ENCODE measurements around the gene SDK2.

SDK2 gene

DNA sequence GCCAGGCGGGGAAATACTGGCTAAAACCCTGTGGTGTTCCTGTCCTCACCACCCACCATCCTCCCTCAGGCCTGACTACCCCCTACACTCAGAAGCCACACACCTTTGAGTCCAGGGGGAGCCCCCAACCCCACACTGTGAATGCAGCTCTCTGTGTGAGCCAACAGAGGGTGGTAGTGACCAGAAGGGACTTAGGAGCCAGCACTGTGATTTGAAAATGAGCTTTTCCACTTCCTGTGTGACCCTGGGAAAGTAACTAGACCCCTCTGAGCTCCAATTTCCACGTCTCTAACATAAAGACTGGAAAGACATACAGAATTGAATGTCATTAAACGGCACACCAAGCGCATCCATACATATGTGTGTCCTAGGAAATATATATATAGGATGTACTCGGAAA, 58.7 kb downstream of the SDK2 start:
- Histone ChIP-seq H3K27me3 (ENCODE audit: insufficient read depth, poor library complexity, severe bottlenecking) (no peaks in the 10 kb centered on the region), H3K4me3 (replicated peaks; ENCODE audit: insufficient read depth, low read length) (no peak overlapping the region), H3K27ac (replicated peaks) (no peak overlapping the region)
- no peak for DNase-seq (ENCODE audit: low read depth in 1 of 2, low spot score in 1 of 2)
- TF ChIP-seq, protein P1, sequence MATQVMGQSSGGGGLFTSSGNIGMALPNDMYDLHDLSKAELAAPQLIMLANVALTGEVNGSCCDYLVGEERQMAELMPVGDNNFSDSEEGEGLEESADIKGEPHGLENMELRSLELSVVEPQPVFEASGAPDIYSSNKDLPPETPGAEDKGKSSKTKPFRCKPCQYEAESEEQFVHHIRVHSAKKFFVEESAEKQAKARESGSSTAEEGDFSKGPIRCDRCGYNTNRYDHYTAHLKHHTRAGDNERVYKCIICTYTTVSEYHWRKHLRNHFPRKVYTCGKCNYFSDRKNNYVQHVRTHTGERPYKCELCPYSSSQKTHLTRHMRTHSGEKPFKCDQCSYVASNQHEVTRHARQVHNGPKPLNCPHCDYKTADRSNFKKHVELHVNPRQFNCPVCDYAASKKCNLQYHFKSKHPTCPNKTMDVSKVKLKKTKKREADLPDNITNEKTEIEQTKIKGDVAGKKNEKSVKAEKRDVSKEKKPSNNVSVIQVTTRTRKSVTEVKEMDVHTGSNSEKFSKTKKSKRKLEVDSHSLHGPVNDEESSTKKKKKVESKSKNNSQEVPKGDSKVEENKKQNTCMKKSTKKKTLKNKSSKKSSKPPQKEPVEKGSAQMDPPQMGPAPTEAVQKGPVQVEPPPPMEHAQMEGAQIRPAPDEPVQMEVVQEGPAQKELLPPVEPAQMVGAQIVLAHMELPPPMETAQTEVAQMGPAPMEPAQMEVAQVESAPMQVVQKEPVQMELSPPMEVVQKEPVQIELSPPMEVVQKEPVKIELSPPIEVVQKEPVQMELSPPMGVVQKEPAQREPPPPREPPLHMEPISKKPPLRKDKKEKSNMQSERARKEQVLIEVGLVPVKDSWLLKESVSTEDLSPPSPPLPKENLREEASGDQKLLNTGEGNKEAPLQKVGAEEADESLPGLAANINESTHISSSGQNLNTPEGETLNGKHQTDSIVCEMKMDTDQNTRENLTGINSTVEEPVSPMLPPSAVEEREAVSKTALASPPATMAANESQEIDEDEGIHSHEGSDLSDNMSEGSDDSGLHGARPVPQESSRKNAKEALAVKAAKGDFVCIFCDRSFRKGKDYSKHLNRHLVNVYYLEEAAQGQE (IDR thresholded peaks at IDR 0.05; ENCODE audit: insufficient replicate concordance, low read depth) = no peak
- TF ChIP-seq, protein P2, sequence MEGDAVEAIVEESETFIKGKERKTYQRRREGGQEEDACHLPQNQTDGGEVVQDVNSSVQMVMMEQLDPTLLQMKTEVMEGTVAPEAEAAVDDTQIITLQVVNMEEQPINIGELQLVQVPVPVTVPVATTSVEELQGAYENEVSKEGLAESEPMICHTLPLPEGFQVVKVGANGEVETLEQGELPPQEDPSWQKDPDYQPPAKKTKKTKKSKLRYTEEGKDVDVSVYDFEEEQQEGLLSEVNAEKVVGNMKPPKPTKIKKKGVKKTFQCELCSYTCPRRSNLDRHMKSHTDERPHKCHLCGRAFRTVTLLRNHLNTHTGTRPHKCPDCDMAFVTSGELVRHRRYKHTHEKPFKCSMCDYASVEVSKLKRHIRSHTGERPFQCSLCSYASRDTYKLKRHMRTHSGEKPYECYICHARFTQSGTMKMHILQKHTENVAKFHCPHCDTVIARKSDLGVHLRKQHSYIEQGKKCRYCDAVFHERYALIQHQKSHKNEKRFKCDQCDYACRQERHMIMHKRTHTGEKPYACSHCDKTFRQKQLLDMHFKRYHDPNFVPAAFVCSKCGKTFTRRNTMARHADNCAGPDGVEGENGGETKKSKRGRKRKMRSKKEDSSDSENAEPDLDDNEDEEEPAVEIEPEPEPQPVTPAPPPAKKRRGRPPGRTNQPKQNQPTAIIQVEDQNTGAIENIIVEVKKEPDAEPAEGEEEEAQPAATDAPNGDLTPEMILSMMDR (IDR thresholded peaks at IDR 0.05; ENCODE audit: insufficient read depth, low read length) = no peak
- TF ChIP-seq GABPA (IDR thresholded peaks at IDR 0.05; ENCODE audit: low read depth) (no peak), SPI1 (IDR thresholded peaks at IDR 0.05; ENCODE audit: borderline replicate concordance, low read depth) (no peak), POLR2AphosphoS5 (IDR thresholded peaks at IDR 0.05; ENCODE audit: low read depth) (no peak)

DNA sequence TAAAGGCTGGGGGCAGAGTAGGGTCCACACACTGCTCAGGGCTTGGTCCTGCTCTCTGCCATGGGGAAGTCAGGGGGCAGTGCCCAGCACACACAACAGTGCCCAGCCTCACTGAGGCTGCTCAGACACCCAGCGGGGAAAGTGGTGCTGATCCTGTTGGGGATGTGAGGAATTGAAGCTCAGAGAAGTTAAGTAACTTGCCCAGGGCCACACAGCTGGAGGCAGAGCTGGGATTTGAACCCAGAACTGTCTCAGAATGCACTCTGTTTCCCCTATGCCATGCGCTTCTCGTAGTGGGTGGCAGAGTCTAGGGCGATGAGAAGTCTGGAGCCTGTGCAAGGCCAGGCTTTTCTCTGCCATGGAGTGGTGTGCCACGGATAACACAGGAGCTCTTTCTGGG, 59.3 kb downstream of the SDK2 start:
- Histone ChIP-seq H3K4me3 (replicated peaks; ENCODE audit: insufficient read depth, low read length) (no peak overlapping the region), H3K27me3 (ENCODE audit: insufficient read depth, poor library complexity, severe bottlenecking) (no peaks in the 10 kb centered on the region), H3K27ac (replicated peaks) (no peak overlapping the region)
- no peak for DNase-seq (ENCODE audit: low read depth in 1 of 2, low spot score in 1 of 2)
- TF ChIP-seq, protein P1 (IDR thresholded peaks at IDR 0.05; ENCODE audit: insufficient replicate concordance, low read depth) = no peak
- TF ChIP-seq SPI1 (IDR thresholded peaks at IDR 0.05; ENCODE audit: borderline replicate concordance, low read depth) (no peak), GABPA (IDR thresholded peaks at IDR 0.05; ENCODE audit: low read depth) (no peak), POLR2AphosphoS5 (IDR thresholded peaks at IDR 0.05; ENCODE audit: low read depth) (no peak)
- TF ChIP-seq, protein P2 (IDR thresholded peaks at IDR 0.05; ENCODE audit: insufficient read depth, low read length) = no peak

DNA sequence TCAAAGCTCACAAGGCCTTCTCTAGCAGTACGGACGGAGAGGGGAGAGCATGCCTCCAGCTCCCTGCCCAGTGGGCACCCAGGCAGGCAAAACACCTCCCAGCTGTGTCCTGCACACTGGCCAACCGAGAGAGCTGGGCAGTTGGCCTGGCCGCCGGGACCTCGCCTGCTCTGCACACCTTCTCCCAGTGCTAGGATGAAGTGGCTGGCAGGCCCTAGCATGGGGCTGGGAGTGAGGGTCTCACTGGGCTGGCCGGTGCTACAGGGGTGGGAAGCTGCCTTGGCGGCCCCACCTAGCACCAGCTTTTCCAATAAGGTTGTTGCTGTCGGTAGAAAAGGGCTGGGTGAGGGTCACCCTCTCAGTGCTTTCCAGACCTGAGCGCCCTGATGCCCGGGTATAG, 60.2 kb downstream of the SDK2 start:
- no peak for DNase-seq (ENCODE audit: low read depth in 1 of 2, low spot score in 1 of 2)
- Histone ChIP-seq H3K4me3 (replicated peaks; ENCODE audit: insufficient read depth, low read length) (no peak overlapping the region), H3K27ac (replicated peaks) (no peak overlapping the region), H3K27me3 (ENCODE audit: insufficient read depth, poor library complexity, severe bottlenecking) (no peaks in the 10 kb centered on the region)
- no peak for TF ChIP-seq GABPA (IDR thresholded peaks at IDR 0.05; ENCODE audit: low read depth)
- no peak for TF ChIP-seq POLR2AphosphoS5 (IDR thresholded peaks at IDR 0.05; ENCODE audit: low read depth)
- no peak for TF ChIP-seq SPI1 (IDR thresholded peaks at IDR 0.05; ENCODE audit: borderline replicate concordance, low read depth)
- TF ChIP-seq, protein P2 (IDR thresholded peaks at IDR 0.05; ENCODE audit: insufficient read depth, low read length) = no peak
- TF ChIP-seq, protein P1 (IDR thresholded peaks at IDR 0.05; ENCODE audit: insufficient replicate concordance, low read depth) = no peak
